Activated T-helper 1 cell treated with anti-CD3 and anti-CD28 coated beads, Interleukin-12 subunit alpha, Interleukin-12 subunit beta, Interleukin-2, Interleukin-4 antibody, amounts not matched to agents 30 ng/mL and 10 ng/mL and 1 ng/mL, durations not matched to agents 14 hours and 24 hours and 36 hours (primary cell): ENCODE data around the gene COPZ1. TPM values are rescaled to one million over a fixed set of nuclear protein-coding genes. Genes with fewer than 3 reads are reported as not detected.

Experiments used
- DNase-seq: peaks from one replicate; pipeline ENCODE4 v3.0.0; 2021; ENCODE audit warnings: low spot score
- H3K27ac Mint-ChIP-seq: one replicate; pipeline ENCODE4 v1.8.0; 2021; ENCODE audit warnings: mild to moderate bottlenecking, mixed read lengths
- H3K27me3 Mint-ChIP-seq: one replicate; pipeline ENCODE4 v1.8.0; 2022; ENCODE audit warnings: mild to moderate bottlenecking, moderate library complexity, mixed read lengths; ENCODE audit not compliant: insufficient read depth
- H3K36me3 Mint-ChIP-seq: one replicate; pipeline ENCODE4 v1.8.0; 2021; ENCODE audit warnings: low read depth, mixed read lengths
- H3K4me1 Mint-ChIP-seq: one replicate; pipeline ENCODE4 v1.8.0; 2021; ENCODE audit warnings: low read depth, mixed read lengths
- H3K4me3 Mint-ChIP-seq: one replicate; pipeline ENCODE4 v1.8.0; 2021; ENCODE audit warnings: mild to moderate bottlenecking, moderate library complexity, mixed read lengths
- H3K9me3 Mint-ChIP-seq: one replicate; pipeline ENCODE4 v1.8.0; 2021; ENCODE audit warnings: mixed read lengths
- intact Hi-C: fragments of 100-400 bp; cut with micrococcal nuclease; formaldehyde crosslinking; loops from one replicate; pipeline ENCODE4 v1.15.1; 2024
- total RNA-seq: library from RNA; stranded (reverse); gene quantifications from 2 replicates; pipeline ENCODE4 v1.2.3, GENCODE V29; 2022

Gene COPZ1
- total RNA-seq, 1 donor from 2014 or later: 115 TPM

DNA sequence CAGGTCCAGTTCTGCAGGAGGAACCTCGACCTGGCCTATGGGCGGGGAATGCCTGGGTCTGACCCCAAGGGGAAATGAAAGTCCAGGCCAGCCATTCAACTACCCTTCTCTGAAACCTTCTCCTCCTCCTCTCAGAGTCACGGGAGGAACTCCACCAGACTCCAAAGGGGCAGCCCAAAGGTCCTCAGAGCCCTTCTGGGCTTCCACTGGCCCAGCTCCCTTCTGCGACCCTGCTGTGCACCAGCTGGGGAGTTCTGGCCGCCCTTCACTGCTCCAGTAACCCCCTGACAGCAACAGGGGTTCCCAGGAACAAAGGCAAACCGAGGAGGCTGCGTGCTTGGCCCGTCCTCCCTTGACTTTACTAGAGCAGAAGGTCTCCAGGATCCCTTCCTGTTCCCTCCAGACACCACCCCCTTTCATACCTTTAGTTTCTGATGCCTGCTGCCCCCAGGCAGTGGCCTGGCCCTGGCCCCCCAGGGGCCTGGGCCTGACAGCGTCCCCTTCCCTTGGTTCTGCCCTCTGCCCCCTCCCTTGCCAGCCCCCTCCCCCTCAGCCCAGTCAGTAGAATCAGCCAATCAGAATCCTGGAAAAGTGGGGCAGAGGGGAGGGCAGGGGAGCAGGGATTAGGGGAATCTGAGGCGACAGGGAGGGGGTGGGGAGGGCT lies 60.5 kb downstream of the COPZ1 start:
- H3K36me3 Mint-ChIP-seq: peaks cover 1% of the 10 kb centered on the region
- no peak for DNase-seq
- H3K9me3 Mint-ChIP-seq: no peaks in the 10 kb centered on the region
- peaks cover 10% of the 10 kb centered on the region for H3K4me1 Mint-ChIP-seq
- intact Hi-C loops: no loop called here
- no peak overlapping the region for H3K27ac Mint-ChIP-seq
- H3K27me3 Mint-ChIP-seq: peaks cover 2% of the 10 kb centered on the region
- H3K4me3 Mint-ChIP-seq: no peak overlapping the region

DNA sequence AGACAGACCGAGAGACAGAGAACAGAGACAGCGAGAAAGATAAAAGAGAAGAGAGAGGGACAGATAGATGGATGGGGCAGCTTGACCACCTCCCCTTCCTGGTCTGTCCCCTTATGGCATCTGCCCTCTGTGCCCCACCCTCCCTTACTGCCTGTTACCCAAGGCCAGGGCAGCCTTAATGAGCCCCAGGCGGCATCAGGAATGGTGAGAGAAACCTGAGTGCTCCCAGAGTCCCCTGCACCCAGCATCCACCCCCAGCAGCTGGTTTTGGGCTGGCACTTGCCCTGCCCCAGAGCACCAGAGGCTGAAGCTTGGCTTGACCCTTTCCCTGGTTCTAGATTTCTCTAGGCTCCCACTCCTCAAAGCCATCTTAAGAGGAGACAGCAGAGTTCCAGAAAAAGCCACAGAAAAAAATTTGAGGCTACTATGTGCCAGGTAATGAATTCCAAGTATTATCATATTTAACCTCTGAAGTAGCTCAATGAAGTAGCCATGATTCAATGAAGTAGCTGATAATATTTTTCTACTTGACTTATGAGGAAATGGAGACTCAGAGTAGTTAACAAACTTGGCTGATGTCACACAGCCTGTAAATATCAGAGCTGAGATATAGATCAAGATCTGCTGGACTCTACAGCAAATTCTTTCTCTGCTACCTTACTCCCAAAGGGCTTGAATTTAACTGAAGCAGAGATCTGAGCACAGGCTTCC lies 61.6 kb downstream of the COPZ1 start:
- no peaks in the 10 kb centered on the region for H3K9me3 Mint-ChIP-seq
- H3K4me1 Mint-ChIP-seq: peaks cover 11% of the 10 kb centered on the region
- intact Hi-C loops: no loop called here
- H3K27me3 Mint-ChIP-seq: no peaks in the 10 kb centered on the region
- H3K4me3 Mint-ChIP-seq: no peak overlapping the region
- H3K27ac Mint-ChIP-seq: no peak overlapping the region
- H3K36me3 Mint-ChIP-seq: peaks cover 2% of the 10 kb centered on the region
- DNase-seq: no peak

DNA sequence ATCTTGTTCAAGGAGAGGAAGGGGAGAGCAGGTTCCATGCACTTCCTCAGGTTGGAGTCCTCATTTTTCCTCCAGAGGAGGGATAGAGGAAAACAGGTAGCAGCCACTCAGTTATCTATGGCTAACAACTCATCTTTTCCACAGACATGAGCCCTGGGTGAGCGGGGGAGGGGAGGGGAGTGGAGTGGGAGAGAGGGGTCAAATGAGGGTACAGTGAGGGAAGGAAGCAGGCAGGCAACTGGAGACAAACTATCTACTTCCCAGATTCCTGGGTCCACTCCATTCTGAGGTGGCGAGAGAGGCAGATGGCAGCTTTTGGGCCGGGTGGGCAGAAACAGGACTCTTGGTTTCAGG lies 62.2 kb downstream of the COPZ1 start:
- Mint-ChIP-seq H3K4me3 (no peak overlapping the region), H3K4me1 (peaks cover 16% of the 10 kb centered on the region), H3K27me3 (no peaks in the 10 kb centered on the region), H3K36me3 (peaks cover 6% of the 10 kb centered on the region), H3K27ac (no peak overlapping the region), H3K9me3 (no peaks in the 10 kb centered on the region)
- no peak for DNase-seq
- intact Hi-C loops: no loop called here

DNA sequence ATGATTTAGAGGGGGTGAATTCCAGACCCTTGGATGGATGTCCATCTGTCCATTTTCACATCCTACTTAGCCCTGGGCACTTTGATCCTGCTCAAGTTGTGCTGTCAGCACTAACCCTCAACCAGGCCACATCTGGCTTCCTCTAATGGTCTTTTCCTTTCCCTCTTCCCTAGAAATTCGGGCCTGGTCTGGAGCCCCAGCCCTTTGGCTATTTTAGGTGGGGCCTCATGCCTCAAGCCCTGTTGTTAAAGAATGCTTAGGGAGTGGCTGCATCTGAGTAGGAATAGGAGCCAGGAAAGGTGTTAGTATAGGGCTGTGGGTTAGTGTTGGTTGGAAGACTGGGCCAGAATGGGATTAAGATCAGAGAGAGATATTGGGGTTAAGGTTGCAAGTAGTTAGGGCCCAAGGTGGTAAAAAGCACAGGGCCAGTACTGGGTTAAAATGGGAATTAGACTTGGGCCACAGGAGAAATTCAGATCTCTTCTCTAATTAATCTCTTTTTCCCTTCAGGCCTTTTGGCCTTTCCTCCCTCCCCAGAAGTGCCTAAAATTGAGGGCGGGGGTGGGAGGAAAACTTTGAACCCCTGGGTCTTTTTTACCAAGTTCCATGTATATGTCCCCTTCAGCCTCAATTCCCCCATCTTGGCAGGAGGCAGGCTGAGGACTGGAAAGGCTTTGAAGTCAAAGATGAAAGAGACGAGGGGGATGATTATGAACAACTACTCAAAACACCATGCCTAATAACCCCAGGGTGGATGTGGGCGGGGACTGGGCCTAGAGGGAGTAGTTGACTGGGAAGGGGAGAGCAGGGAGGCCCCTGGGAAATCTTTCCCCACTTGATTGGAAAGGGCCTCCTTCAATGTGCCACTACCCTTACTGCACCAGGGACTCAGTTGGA lies 63.6 kb downstream of the COPZ1 start:
- H3K27ac Mint-ChIP-seq: no peak overlapping the region
- H3K4me3 Mint-ChIP-seq: no peak overlapping the region
- H3K9me3 Mint-ChIP-seq: no peaks in the 10 kb centered on the region
- H3K4me1 Mint-ChIP-seq: peaks cover 11% of the 10 kb centered on the region
- H3K27me3 Mint-ChIP-seq: no peaks in the 10 kb centered on the region
- intact Hi-C loops: no loop called here
- H3K36me3 Mint-ChIP-seq: peaks cover 6% of the 10 kb centered on the region
- no peak for DNase-seq

DNA sequence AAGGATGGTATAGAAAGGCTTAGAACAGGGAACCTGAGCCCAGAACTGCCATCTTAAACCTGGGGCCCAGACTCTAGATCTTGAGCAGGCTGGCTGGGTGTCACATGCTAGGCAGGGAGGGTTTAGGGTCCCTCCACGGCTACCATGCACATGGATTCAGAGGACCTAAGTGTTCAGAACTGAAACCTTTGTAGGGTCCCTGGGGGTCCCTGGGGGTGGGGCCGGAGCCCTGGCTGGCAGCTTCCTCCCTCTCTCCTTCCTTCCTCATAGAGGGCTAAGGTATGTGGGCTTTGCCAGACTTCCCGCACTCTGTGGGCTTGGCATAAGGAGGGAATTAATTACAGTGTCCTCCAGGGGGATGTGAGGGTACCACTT lies 64.2 kb downstream of the COPZ1 start:
- H3K9me3 Mint-ChIP-seq: no peaks in the 10 kb centered on the region
- no peaks in the 10 kb centered on the region for H3K27me3 Mint-ChIP-seq
- no peak overlapping the region for H3K27ac Mint-ChIP-seq
- DNase-seq: no peak
- no peak overlapping the region for H3K4me3 Mint-ChIP-seq
- intact Hi-C loops: no loop called here
- H3K36me3 Mint-ChIP-seq: peaks cover 6% of the 10 kb centered on the region
- peaks cover 18% of the 10 kb centered on the region for H3K4me1 Mint-ChIP-seq

DNA sequence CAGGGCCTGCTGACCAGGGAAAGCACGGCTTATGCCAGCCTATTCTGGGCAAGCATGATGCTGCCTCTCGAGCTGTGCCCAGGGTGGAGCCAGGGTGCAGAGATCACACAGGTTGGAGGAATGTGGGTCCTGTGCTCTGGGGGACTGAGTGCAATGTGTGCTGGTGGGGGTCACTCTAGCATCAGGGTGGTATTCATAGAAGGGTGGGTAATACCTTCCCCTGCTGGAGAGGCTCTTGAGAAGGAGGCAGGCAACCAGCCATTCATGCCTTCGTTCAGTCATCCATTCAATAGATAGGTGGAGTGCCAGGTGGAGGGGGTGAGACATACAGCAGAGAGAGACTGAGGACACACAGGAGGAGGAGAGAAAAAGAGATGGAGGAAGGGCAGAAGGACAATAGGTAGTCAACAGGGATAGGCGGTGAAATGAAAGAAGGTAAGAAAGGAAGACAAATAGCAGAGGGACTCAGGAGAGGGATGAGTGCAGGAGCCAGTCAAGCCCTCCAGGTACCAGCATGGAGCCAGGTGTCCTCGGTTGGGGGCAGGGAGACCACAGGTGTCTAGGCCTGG lies 64.8 kb downstream of the COPZ1 start:
- DNase-seq: no peak
- Mint-ChIP-seq H3K27ac (no peak overlapping the region), H3K9me3 (no peaks in the 10 kb centered on the region), H3K36me3 (peaks cover 9% of the 10 kb centered on the region), H3K4me3 (peak overlapping the region; percentile 19), H3K27me3 (no peaks in the 10 kb centered on the region), H3K4me1 (peaks cover 22% of the 10 kb centered on the region)
- intact Hi-C loops: no loop called here

GRCh38 chr12:54390176-54390667 lies 65.3 kb downstream of the COPZ1 start:
- no peaks in the 10 kb centered on the region for H3K27me3 Mint-ChIP-seq
- no peaks in the 10 kb centered on the region for H3K9me3 Mint-ChIP-seq
- no peak for DNase-seq
- H3K27ac Mint-ChIP-seq: no peak overlapping the region
- peaks cover 22% of the 10 kb centered on the region for H3K4me1 Mint-ChIP-seq
- intact Hi-C loops: no loop called here
- H3K36me3 Mint-ChIP-seq: peaks cover 11% of the 10 kb centered on the region
- no peak overlapping the region for H3K4me3 Mint-ChIP-seq

DNA sequence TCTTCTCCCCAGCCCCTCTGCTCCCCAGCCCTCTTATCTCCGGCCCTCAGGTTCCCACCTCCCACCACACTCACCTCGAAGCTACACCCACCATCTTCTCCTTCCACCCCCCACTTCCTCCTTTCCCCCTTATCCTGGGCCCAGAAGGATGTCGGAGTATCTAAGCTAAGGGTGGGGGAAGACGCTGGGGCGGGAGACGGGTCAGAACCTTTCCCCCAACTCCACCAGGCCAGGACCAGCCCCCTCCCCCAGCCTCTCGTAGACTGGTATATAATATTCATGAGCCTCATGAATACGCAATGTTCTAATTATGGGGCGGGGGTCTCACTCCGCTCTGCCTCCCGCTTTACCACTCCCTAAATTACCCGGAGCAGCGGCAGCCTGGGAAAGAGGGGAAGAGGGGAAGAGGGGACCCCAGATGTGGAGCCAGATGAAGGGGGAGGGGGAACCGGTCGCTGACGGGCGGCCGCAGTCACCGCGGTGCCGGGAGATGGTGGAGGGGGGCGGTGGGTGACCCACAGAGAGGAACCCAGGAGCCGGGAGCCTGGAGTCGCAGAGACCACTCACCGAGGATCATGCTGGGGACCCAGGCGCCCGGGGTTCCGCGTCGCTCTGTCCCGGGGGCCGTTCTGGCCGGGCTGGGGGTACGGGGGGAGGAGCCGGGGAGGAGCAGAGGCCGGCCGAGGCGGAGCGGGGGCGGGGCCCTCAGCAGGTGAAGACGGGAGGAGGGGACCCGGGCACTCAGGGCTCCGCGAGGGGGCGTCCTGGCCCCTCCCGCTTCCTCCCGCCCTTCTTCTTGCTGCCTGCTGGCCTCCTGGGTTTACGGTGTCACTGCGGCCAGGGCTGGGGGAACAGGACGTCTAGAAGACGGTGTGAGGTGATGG lies 66.0 kb downstream of the COPZ1 start:
- DNase-seq: peak; percentile 39
- H3K36me3 Mint-ChIP-seq: peaks cover 16% of the 10 kb centered on the region
- peaks cover 22% of the 10 kb centered on the region for H3K4me1 Mint-ChIP-seq
- H3K9me3 Mint-ChIP-seq: no peaks in the 10 kb centered on the region
- H3K4me3 Mint-ChIP-seq: peak overlapping the region; percentile 66
- H3K27ac Mint-ChIP-seq: no peak overlapping the region
- no peaks in the 10 kb centered on the region for H3K27me3 Mint-ChIP-seq
- intact Hi-C loops: loop anchor here (1.0 kb wide), 1 partner anchor 12 kb away; no protein-coding TSS in a partner anchor

DNA sequence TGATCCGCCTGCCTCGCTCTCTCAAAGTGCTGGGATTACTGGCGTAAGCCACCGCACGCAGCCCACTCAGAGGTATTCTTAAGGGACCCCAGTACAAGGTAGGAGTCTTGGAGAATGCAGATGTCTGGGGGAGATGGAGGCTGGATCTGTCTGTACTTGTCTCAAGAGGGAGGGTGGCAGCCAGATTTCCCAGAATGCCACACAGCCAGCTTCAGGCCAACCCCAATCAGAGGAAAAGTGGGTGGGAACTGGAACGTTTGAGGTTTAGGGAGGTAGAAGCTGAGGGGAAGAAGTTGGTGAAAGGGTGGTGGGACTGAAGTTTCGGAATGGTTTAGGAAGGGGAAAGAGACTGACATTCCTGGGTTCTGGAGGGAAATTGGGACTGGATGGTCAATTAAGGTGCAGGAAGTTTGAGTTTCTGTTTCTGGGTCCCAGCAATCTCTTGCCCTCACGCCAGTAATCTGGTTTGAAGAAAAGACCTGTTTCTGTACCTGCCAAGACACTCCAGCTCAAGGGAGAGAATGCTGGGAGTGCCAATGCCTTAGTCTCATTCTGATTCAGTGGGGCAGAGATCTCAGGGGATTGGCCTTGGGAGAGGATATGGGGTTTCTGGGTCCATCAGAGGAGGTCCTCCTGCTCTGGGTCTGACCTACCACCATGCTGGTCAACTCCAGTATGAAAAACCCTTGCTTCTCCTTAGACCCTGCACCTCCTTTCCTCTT lies 67.7 kb downstream of the COPZ1 start:
- Mint-ChIP-seq H3K9me3 (no peaks in the 10 kb centered on the region), H3K36me3 (peaks cover 29% of the 10 kb centered on the region), H3K27ac (no peak overlapping the region), H3K4me3 (peak overlapping the region; percentile 10), H3K27me3 (no peaks in the 10 kb centered on the region), H3K4me1 (peaks cover 22% of the 10 kb centered on the region)
- DNase-seq: no peak
- intact Hi-C loops: no loop called here

DNA sequence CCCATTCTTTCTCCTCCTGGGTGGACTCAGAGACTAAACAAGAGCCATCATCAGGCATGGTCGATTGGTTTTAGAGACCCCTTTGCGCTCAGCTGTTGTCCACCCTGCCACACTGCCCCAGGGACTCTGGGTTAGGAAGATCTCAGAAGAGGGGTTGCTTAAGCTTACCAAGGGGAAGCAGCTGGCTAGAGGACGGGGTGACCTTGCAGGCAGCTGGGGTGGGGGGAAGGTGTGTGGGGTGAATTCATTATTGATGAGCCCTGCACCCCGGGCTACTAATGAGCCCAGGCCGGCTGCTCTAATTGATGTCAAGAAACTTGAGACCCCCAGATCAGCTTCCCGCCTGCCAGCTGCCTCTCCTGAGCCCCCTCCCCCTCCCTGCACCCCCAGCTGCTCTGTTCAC lies 68.3 kb downstream of the COPZ1 start:
- no peaks in the 10 kb centered on the region for H3K27me3 Mint-ChIP-seq
- H3K4me1 Mint-ChIP-seq: peaks cover 22% of the 10 kb centered on the region
- DNase-seq: no peak
- H3K36me3 Mint-ChIP-seq: peaks cover 34% of the 10 kb centered on the region
- intact Hi-C loops: no loop called here
- no peak overlapping the region for H3K27ac Mint-ChIP-seq
- H3K4me3 Mint-ChIP-seq: no peak overlapping the region
- no peaks in the 10 kb centered on the region for H3K9me3 Mint-ChIP-seq

- H3K4me1 Mint-ChIP-seq: peaks cover 22% of the 10 kb centered on the region
- no peak overlapping the region for H3K27ac Mint-ChIP-seq
- no peak overlapping the region for H3K4me3 Mint-ChIP-seq
- H3K27me3 Mint-ChIP-seq: no peaks in the 10 kb centered on the region
- no peaks in the 10 kb centered on the region for H3K9me3 Mint-ChIP-seq
- intact Hi-C loops: no loop called here
- no peak for DNase-seq
- peaks cover 39% of the 10 kb centered on the region for H3K36me3 Mint-ChIP-seq
Measured at GRCh38 chr12:54393743-54394142, 68.8 kb downstream of the COPZ1 start.
